Measurements from ENCODE around the gene CEP95.
"Not testable (repeated sequence)": the region's sequence is repeated elsewhere in the genome, so short reads cannot be mapped to it uniquely, and the experiment has no call there.

The CEP95 gene

GRCh38 chr17:64491994-64492393 lies 14.8 kb upstream of the CEP95 start:
- Histone ChIP-seq H3K36me3 (ENCODE audit: insufficient read depth, low read length) (peaks cover 14% of the 10 kb centered on the region; the same call in 1 of the 2 replicates), H2AFZ (ENCODE audit: low read length) (no peak overlapping the region), H3K9me2 (replicated peaks; ENCODE audit: low read depth, low read length) (no peaks in the 10 kb centered on the region), H3K9ac (ENCODE audit: low read depth, low read length, poor library complexity, severe bottlenecking) (no peak overlapping the region), H3K9me3 (ENCODE audit: insufficient read depth, low read depth, low read length) (no peaks in the 10 kb centered on the region), H4K20me1 (ENCODE audit: insufficient read depth, low read length, poor library complexity, severe bottlenecking) (peaks cover 15% of the 10 kb centered on the region), H3K79me2 (ENCODE audit: insufficient read depth, low read length) (peaks cover 41% of the 10 kb centered on the region), H3K4me2 (ENCODE audit: low read depth, low read length, poor library complexity, severe bottlenecking) (peak overlapping the region; percentile 36), H3K4me3 (ENCODE audit: low read length, poor library complexity, severe bottlenecking) (no peak overlapping the region), H3K27me3 (ENCODE audit: insufficient read depth, low read length, poor library complexity, severe bottlenecking) (no peaks in the 10 kb centered on the region), H3K4me1 (ENCODE audit: insufficient read depth, low read length, poor library complexity, severe bottlenecking) (peaks cover 23% of the 10 kb centered on the region), H3F3A (ENCODE audit: low read depth) (no peaks in the 10 kb centered on the region)
- TF ChIP-seq CTCF (conservative IDR thresholded peaks at IDR 0.05; ENCODE audit: low read length) (no peak), EZH2phosphoT487 (IDR thresholded peaks at IDR 0.05; ENCODE audit: borderline replicate concordance) (no peak)

- peaks cover 41% of the 10 kb centered on the region for H3K79me2 ChIP-seq (ENCODE audit: insufficient read depth, low read length)
- no peak overlapping the region for H2AFZ ChIP-seq (ENCODE audit: low read length)
- no peaks in the 10 kb centered on the region for H3K9me3 ChIP-seq (ENCODE audit: insufficient read depth, low read depth, low read length)
- peaks cover 20% of the 10 kb centered on the region for H4K20me1 ChIP-seq (ENCODE audit: insufficient read depth, low read length, poor library complexity, severe bottlenecking)
- H3K9me2 ChIP-seq (replicated peaks; ENCODE audit: low read depth, low read length), result no peaks in the 10 kb centered on the region
- H3K4me1 ChIP-seq (ENCODE audit: insufficient read depth, low read length, poor library complexity, severe bottlenecking), result peaks cover 25% of the 10 kb centered on the region
- peak overlapping the region; percentile 32 for H3K4me3 ChIP-seq (ENCODE audit: low read length, poor library complexity, severe bottlenecking)
- peak overlapping the region; percentile 47 for H3K4me2 ChIP-seq (ENCODE audit: low read depth, low read length, poor library complexity, severe bottlenecking)
- peaks cover 14% of the 10 kb centered on the region; the same call in 1 of the 2 replicates for H3K36me3 ChIP-seq (ENCODE audit: insufficient read depth, low read length)
- H3K9ac ChIP-seq (ENCODE audit: low read depth, low read length, poor library complexity, severe bottlenecking), result no peak overlapping the region
- TF ChIP-seq EZH2phosphoT487 (IDR thresholded peaks at IDR 0.05; ENCODE audit: borderline replicate concordance), result no peak
- TF ChIP-seq CTCF (conservative IDR thresholded peaks at IDR 0.05; ENCODE audit: low read length), result peak; percentile 54
- H3K27me3 ChIP-seq (ENCODE audit: insufficient read depth, low read length, poor library complexity, severe bottlenecking), result no peaks in the 10 kb centered on the region
- peaks cover 6% of the 10 kb centered on the region for H3F3A ChIP-seq (ENCODE audit: low read depth)
Observed at GRCh38 chr17:64492481-64493109, 14.2 kb upstream of the CEP95 start.

GRCh38 chr17:64494121-64494520 lies 12.7 kb upstream of the CEP95 start:
- TF ChIP-seq EZH2phosphoT487 (IDR thresholded peaks at IDR 0.05; ENCODE audit: borderline replicate concordance) (no peak), CTCF (conservative IDR thresholded peaks at IDR 0.05; ENCODE audit: low read length) (no peak)
- peaks cover 23% of the 10 kb centered on the region for H3K36me3 ChIP-seq (ENCODE audit: insufficient read depth, low read length)

GRCh38 chr17:64495300-64495699 lies 11.5 kb upstream of the CEP95 start:
- H3F3A ChIP-seq (ENCODE audit: low read depth), result peaks cover 32% of the 10 kb centered on the region
- H3K79me2 ChIP-seq (ENCODE audit: insufficient read depth, low read length), result peaks cover 64% of the 10 kb centered on the region
- H3K4me3 ChIP-seq (ENCODE audit: low read length, poor library complexity, severe bottlenecking), result peak overlapping the region; percentile 93
- H4K20me1 ChIP-seq (ENCODE audit: insufficient read depth, low read length, poor library complexity, severe bottlenecking), result peaks cover 47% of the 10 kb centered on the region
- H3K9me2 ChIP-seq (replicated peaks; ENCODE audit: low read depth, low read length); H3K9me3 ChIP-seq (ENCODE audit: insufficient read depth, low read depth, low read length); H3K27me3 ChIP-seq (ENCODE audit: insufficient read depth, low read length, poor library complexity, severe bottlenecking); H2AFZ ChIP-seq (ENCODE audit: low read length): not testable (repeated sequence)
- H3K4me1 ChIP-seq (ENCODE audit: insufficient read depth, low read length, poor library complexity, severe bottlenecking), result peaks cover 39% of the 10 kb centered on the region
- peak overlapping the region; percentile 92 for H3K9ac ChIP-seq (ENCODE audit: low read depth, low read length, poor library complexity, severe bottlenecking)
- peaks cover 31% of the 10 kb centered on the region for H3K36me3 ChIP-seq (ENCODE audit: insufficient read depth, low read length)
- H3K4me2 ChIP-seq (ENCODE audit: low read depth, low read length, poor library complexity, severe bottlenecking), result peak overlapping the region; percentile 85

More at GRCh38 chr17:64494121-64494520, 12.7 kb upstream of the CEP95 start:
- Histone ChIP-seq H3K27me3 (ENCODE audit: insufficient read depth, low read length, poor library complexity, severe bottlenecking) (no peaks in the 10 kb centered on the region), H3F3A (ENCODE audit: low read depth) (peaks cover 21% of the 10 kb centered on the region), H3K9ac (ENCODE audit: low read depth, low read length, poor library complexity, severe bottlenecking) (peak overlapping the region; percentile 92), H3K79me2 (ENCODE audit: insufficient read depth, low read length) (peaks cover 53% of the 10 kb centered on the region), H4K20me1 (ENCODE audit: insufficient read depth, low read length, poor library complexity, severe bottlenecking) (peaks cover 35% of the 10 kb centered on the region), H3K9me3 (ENCODE audit: insufficient read depth, low read depth, low read length) (no peaks in the 10 kb centered on the region), H3K4me3 (ENCODE audit: low read length, poor library complexity, severe bottlenecking) (peak overlapping the region; percentile 63), H3K4me2 (ENCODE audit: low read depth, low read length, poor library complexity, severe bottlenecking) (peak overlapping the region; percentile 85), H3K9me2 (replicated peaks; ENCODE audit: low read depth, low read length) (no peaks in the 10 kb centered on the region), H2AFZ (ENCODE audit: low read length) (no peak overlapping the region), H3K4me1 (ENCODE audit: insufficient read depth, low read length, poor library complexity, severe bottlenecking) (peaks cover 36% of the 10 kb centered on the region)

Measured in Loucy (cell line).